GM18520 (cell line): ENCODE measurements around the gene EDEM1.
"Not testable (repeated sequence)": the region's sequence is repeated elsewhere in the genome, so short reads cannot be mapped to it uniquely, and the experiment has no call there.

Source experiments
- ATAC-seq: cut with Tn5 transposase; IDR thresholded peaks from one replicate; pipeline ENCODE4 v1.9.1; 2021; ENCODE audit not compliant: unreplicated experiment

Gene EDEM1

GRCh38 chr3:5172018-5172417, 15.5 kb upstream of the EDEM1 start:
- ATAC-seq = no peak

- ATAC-seq = not testable (repeated sequence)
These were observed 8.5 kb upstream of the EDEM1 start for GRCh38 chr3:5179036-5179435.

DNA sequence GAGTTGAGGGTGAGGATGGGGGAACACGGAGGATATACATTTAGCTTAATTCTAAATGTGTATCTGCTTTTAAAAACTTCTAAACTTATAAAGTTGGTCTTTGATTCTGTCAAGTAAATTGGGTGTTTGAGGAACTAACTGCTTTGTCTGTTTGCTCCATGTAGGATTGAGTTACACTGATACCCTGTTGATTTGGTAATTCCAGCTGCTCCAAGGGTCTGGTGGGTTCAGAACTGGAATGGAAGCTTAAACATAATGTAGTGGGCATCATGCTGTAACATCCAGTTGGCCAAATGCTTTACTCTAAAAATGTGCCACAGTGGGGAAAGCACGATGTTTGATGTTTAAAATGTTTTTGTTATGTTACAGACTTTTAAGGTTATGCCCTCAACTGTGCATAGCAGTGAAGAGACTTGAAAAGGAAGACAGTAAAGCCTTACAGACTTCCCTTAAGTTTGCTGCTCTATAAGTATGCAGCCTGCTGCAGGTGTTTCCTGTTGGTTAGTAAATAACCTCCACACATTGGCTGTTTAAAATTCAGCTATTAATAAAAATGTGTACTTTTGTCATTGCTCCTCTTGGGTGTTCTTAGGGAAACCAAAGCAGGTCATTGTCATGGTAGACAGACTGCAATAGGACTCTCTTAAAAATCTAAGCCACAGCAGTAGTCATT, 5.9 kb upstream of the EDEM1 start:
- peak; percentile 57 for ATAC-seq

DNA sequence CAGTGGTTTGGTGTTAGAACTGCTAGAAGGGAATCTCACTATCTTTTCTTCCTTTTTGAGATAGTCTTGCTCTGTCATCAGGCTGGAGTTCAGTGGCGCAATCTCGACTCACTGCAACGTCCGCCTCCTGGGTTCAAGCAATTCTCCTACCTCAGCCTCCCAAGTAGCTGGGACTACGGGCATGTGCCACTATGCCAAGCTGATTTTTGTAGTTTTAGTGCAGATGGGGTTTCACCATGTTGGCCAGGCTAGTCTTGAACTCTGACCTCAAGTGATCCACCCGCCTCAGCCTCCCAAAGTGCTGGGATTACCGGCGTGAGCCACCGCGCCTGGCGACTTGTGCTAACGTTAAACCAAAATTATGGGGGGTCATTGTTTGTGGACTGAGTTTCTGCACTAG, 3.8 kb upstream of the EDEM1 start:
- not testable (repeated sequence) for ATAC-seq

DNA sequence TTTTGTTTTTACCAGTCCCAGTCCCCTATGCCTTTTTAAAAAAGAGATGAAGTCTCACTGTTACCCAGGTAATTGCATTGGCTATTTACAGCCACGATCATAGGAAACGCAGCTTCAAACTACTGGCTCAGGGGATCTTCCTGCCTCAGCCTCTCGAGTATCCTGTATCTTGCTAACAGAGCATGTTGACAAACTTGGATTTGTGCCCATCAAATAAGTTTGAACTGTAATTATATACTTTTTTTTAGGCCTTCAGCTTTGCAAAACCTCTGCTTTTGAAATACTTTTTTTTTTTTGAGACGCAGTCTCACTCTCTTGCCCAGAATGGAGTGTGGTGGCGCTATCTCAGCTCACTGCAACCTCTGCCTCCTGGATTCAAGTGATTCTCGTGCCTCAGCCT, 3.0 kb upstream of the EDEM1 start:
- no peak for ATAC-seq

- no peak for ATAC-seq
These were observed 2.3 kb upstream of the EDEM1 start for GRCh38 chr3:5185093-5185673.

GRCh38 chr3:5186089-5186857, 1.2 kb upstream of the EDEM1 start:
- ATAC-seq = no peak

GRCh38 chr3:5186858-5187155, 700 bp upstream of the EDEM1 start:
- no peak for ATAC-seq

DNA sequence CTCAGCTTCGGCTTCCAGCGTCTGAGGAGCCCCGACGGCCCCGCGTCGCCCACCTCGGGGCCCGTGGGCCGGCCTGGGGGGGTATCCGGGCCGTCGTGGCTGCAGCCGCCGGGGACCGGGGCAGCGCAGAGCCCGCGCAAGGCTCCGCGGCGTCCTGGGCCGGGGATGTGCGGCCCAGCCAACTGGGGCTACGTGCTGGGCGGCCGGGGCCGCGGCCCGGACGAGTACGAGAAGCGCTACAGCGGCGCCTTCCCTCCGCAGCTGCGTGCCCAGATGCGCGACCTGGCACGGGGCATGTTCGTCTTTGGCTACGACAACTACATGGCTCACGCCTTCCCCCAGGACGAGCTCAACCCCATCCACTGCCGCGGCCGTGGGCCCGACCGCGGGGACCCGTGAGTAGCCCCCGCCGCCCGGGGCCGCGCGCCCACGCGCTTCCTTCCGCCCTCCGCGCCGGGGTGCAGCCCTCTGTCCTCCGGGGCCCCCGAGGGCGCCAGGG, 462 bp downstream of the EDEM1 start:
- ATAC-seq = peak; percentile 7

DNA sequence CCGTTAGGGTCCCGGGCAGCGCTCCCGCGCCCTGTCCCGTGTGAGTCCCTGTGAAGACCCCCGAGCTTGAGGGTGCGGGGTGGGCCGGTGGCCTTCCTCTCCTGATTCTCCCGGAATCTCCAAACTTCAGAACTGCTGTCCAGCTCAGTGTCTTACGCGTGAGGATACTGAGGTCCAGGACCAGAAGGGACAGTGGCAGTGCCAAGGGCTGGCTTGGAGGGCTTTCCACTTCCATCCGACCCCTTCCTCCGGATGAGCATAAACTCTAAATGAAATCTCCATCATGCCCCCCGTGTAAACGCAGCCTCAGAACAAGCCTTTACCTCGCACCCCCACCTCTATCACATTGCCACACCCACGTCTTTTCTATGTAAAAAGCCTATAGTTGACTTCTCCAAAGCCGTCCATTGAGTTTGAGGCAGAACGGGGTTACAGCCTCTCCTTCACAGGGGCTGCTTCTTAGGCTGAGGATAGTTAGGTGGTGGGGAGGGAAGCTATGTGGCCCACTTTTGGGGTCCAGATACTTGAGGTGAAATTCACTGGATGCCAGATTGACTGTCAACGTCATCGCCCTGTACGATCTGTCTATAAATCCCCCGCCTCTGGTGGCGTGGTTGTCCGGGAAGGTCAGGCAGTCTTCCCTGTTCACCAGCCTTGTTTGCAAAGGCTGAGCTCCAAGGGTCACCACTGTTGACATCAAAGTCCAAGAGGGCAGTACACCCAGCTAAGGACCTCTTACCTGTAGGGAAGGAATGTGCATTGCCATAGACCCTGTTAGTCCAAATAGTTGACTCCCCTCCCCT, 1.1 kb downstream of the EDEM1 start:
- ATAC-seq = no peak

DNA sequence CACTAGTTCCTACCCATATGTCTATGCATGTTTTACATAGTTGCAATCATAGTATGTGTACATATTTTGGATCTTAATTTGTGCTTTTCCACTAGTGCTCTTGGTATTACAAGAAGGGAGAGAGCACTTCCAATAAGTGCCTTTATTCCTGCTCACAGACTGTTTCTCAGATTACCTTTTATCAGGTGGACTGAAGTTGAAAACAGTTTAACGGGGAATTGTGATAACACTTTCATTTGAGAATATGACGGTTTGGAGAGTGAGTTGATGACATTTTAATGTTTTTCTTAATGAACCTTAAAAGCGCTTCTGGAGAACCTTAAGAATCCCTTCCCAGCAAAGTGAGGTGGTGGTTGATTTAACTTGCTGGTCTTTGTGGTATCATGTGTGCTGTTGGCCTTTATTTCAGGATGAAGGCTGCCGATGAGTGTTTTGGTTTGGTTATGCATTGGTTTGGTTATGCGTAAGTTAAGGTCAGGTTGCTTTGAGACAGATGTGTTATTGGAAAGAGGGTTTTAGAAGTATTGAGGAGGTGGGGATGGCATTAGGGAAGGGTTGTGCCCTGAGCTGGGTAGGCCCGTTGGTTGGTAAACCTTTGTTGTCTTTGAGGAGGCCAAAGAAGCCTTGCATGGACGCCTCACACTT, 2.8 kb downstream of the EDEM1 start:
- no peak for ATAC-seq

GRCh38 chr3:5191555-5192304, 4.2 kb downstream of the EDEM1 start:
- ATAC-seq = no peak

GRCh38 chr3:5192571-5193365, 5.3 kb downstream of the EDEM1 start:
- no peak for ATAC-seq

GRCh38 chr3:5194341-5194740, 6.8 kb downstream of the EDEM1 start:
- ATAC-seq = no peak

DNA sequence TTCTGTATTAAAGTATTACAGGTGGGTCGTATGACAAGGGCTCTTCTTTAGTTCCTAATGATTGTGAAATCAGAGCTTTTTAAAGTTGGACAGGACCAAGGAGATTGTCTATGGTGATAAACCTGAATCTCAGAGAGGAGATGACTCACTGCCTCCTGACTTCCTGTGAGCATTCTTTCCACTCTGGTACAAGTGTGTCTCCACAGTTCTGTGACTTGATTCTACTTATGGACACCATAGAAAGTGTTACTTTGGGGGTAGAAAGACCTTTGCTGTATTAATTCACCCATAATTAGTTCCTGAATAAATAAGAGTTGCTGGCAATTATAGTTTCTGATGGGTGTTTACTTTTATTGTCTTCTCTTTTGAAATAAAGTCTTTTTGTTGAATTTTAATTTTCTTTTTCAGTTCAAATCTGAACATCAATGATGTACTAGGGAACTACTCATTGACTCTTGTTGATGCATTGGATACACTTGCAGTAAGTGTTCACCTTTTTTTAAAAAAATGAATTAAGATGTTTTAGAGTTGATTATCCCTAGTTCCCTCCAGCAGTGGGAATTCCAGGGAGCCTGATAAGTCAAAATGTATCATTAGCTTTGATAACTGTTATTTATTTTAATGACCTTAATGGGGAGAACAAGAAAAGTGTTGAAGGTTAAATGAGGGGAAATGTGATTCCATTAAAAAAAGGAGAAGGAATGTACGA, 7.4 kb downstream of the EDEM1 start:
- peak; percentile 28 for ATAC-seq

- ATAC-seq = no peak
These were observed 8.1 kb downstream of the EDEM1 start for GRCh38 chr3:5195605-5196004.

GRCh38 chr3:5197022-5197421, 9.5 kb downstream of the EDEM1 start:
- ATAC-seq = no peak

DNA sequence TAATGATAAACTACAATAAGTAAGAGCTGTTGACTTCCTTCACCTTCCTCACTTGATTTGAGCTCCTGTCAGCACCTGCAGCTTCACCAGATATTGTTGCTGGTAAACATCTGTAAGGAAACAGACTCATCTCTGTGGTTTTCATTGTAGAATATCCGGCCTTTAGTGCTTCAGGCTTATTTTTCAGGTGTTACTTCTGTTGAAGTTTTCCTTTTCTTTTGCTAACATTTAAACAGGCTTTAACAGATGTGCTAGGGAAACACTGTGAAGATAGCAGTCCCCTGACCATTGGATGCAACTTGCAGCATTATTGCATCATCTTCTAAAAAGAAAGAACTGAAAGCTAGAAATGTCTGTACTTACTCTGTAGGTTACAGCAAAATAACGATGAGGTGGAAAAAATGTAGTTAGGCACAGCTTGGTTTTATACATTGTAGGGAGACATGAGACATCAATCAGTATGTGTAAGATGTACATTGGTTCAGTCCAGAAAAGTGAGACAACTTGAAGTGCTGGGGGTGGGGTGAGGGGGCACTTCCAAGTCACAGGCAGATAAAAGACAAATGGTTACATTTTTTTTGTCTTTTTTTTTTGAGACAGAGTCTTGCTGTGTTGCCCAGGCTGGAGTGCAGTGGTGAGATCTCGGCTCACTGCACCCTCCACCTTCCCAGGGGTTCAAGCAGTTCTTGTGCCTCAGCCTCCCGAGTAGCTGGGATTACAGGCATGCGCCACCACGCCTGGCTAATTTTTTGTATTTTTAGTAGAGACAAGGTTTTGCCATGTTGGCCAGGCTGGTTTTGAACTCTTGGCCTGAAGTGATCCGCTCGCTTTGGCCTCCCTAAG, 10.2 kb downstream of the EDEM1 start:
- peak; percentile 45 for ATAC-seq
